Gastrocnemius medialis (tissue), 4 donors: ENCODE data around the gene TSEN2. TPM values are rescaled to one million over a fixed set of nuclear protein-coding genes. Genes with fewer than 3 reads are reported as not detected.
"Not testable (repeated sequence)": the region's sequence is repeated elsewhere in the genome, so short reads cannot be mapped to it uniquely, and the experiment has no call there.

ENCODE experiments used
- ATAC-seq, 2 donors: fragments of 150-250 bp; one replicate each; pipeline ENCODE4 v1.9.1; 2016
- DNase-seq, 2 donors: peaks; one replicate each; pipeline ENCODE4 v3.0.0-alpha.2; 2019
- H3K27ac ChIP-seq, 4 donors: fragments of 200-600 bp; sonication (generic); 1 replicate in 1 of 4; 2 replicates in 3 of 4; pipeline ENCODE4 v1.5.1; 2016 to 2018; ENCODE audit warnings: mild to moderate bottlenecking in 2 of 4, moderate library complexity in 1 of 4
- H3K27me3 ChIP-seq, 3 donors: fragments of 200-600 bp; sonication (generic) in 2 of 3; 1 replicate in 1 of 3; 2 replicates in 2 of 3; pipeline versions ENCODE4 v1.5.1 to v1.6.0; 2016 to 2019; ENCODE audit warnings: mild to moderate bottlenecking in 1 of 3, moderate library complexity in 1 of 3
- H3K36me3 ChIP-seq, 2 donors: fragments of 200-600 bp; sonication (generic) in 1 of 2; one replicate each; pipeline ENCODE4 v1.5.1; 2017 to 2018
- H3K4me1 ChIP-seq, 2 donors: fragments of 200-600 bp; sonication (generic) in 1 of 2; one replicate each; pipeline ENCODE4 v1.5.1; 2016 to 2017; ENCODE audit warnings: mild to moderate bottlenecking in 2 of 2
- H3K4me3 ChIP-seq, 4 donors: fragments of 200-600 bp; sonication (generic) in 3 of 4; 1 replicate in 1 of 4; 2 replicates in 3 of 4; pipeline ENCODE4 v1.5.1; 2016 to 2019; ENCODE audit warnings: mild to moderate bottlenecking in 2 of 4
- H3K9me3 ChIP-seq, 3 donors: fragments of 200-600 bp; sonication (generic) in 2 of 3; 1 replicate in 1 of 3; 2 replicates in 2 of 3; pipeline ENCODE4 v1.5.1; 2016 to 2019
- POLR2A ChIP-seq, 2 donors: fragments of 450-650 bp; IDR thresholded peaks; one replicate each; pipeline ENCODE4 v1.6.1; 2017; ENCODE audit warnings: antibody characterized with exemption in 2 of 2, mild to moderate bottlenecking in 2 of 2, moderate library complexity in 2 of 2
- in situ Hi-C, 4 donors: fragments of 200-750 bp; cut with MboI; loops; one replicate each; pipeline versions ENCODE4 v1.15.0 to v1.8.0; 2017; ENCODE audit warnings: low sequenced_read_pairs in 4 of 4
- intact Hi-C: fragments of 100-400 bp; cut with DNase I; formaldehyde crosslinking; loops from one replicate; pipeline ENCODE4 v1.15.1; 2023; ENCODE audit warnings: low total_unique reads
- total RNA-seq, 4 donors: library from RNA; depleted of rRNA; stranded (reverse); fragments of >200 nt; gene quantifications; one replicate each; pipeline versions ENCODE4 v1.1.0 to v1.2.3, GENCODE V29; 2016
- TF ChIP-seq, protein P1 (sequence below), 5 experiments: fragments of 450-650 bp in 3 of 5; fragments of 200-600 bp in 2 of 5; sonication (generic) in 2 of 5; IDR thresholded peaks in 4 of 5; conservative IDR thresholded peaks in 1 of 5; 1 replicate in 4 of 5; 2 replicates in 1 of 5; pipeline ENCODE4 v1.5.1; 2016 to 2019; ENCODE audit warnings: antibody characterized with exemption in 5 of 5, mild to moderate bottlenecking in 3 of 5, moderate library complexity in 3 of 5

TSEN2 gene
- total RNA-seq, 4 donors from 2014 or later = 10.7 to 19.5 (median 12.0) TPM

DNA sequence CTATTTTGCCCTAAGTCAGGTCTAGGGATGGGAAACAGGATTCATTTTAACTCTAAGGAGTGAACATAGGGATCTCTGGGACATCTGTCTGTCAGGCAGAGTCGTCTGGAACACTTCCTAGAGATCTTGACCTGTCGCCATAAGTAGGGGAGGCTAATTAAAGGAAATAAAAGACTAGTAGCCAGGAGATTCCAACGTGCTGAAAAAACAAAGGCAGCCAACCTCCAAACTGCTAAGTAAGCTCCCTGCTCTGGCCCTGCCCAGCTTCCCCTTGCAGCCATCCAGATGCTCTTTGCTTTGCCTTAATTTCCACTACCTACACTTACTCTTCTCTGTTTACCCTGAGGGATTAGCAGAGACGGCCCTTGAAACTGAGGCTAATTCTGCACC, 18.4 kb upstream of the TSEN2 start:
- intact Hi-C loops = no loop called here
- H3K4me3 ChIP-seq = no peak overlapping the region
- ATAC-seq = no peak
- H3K4me1 ChIP-seq = peaks cover 0 to 8% of the 10 kb centered on the region in 2 donors
- H3K36me3 ChIP-seq = no peaks in the 10 kb centered on the region
- DNase-seq = no peak
- in situ Hi-C loops = no loop called here
- TF ChIP-seq POLR2A (IDR thresholded peaks at IDR 0.05) = no peak
- no peak overlapping the region for H3K27ac ChIP-seq
- H3K9me3 ChIP-seq = no peaks in the 10 kb centered on the region
- no peaks in the 10 kb centered on the region for H3K27me3 ChIP-seq

DNA sequence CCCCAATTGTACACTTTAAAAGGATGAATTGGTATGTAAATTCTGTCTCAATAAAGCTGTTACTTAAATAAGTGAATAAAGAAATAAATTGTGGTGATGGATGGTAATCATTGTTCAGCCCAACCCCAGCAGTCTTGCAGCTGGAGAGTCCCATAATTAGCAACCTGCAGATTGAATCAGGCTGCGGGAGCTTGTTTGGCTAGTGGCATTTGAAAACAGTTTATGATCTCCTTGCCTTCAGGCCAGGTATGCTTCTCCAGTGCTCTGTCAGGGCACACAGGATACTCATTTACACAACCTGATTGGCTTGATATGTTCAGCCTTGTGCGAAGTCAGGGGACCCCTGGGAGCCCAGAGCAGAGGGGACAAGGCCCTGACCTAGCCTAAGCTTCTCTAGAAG, 16.5 kb upstream of the TSEN2 start:
- DNase-seq (no peak), ATAC-seq (no peak)
- Histone ChIP-seq H3K9me3 (no peaks in the 10 kb centered on the region), H3K27ac (no peak overlapping the region), H3K36me3 (no peaks in the 10 kb centered on the region), H3K4me3 (no peak overlapping the region), H3K27me3 (no peaks in the 10 kb centered on the region), H3K4me1 (no peaks in the 10 kb centered on the region)
- in situ Hi-C loops (no loop called here), intact Hi-C loops (no loop called here)
- TF ChIP-seq, protein P1, sequence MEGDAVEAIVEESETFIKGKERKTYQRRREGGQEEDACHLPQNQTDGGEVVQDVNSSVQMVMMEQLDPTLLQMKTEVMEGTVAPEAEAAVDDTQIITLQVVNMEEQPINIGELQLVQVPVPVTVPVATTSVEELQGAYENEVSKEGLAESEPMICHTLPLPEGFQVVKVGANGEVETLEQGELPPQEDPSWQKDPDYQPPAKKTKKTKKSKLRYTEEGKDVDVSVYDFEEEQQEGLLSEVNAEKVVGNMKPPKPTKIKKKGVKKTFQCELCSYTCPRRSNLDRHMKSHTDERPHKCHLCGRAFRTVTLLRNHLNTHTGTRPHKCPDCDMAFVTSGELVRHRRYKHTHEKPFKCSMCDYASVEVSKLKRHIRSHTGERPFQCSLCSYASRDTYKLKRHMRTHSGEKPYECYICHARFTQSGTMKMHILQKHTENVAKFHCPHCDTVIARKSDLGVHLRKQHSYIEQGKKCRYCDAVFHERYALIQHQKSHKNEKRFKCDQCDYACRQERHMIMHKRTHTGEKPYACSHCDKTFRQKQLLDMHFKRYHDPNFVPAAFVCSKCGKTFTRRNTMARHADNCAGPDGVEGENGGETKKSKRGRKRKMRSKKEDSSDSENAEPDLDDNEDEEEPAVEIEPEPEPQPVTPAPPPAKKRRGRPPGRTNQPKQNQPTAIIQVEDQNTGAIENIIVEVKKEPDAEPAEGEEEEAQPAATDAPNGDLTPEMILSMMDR (IDR thresholded peaks at IDR 0.05 in 4 of 5, conservative IDR thresholded peaks at IDR 0.05 in 1 of 5) = no peak
- no peak for TF ChIP-seq POLR2A (IDR thresholded peaks at IDR 0.05)

DNA sequence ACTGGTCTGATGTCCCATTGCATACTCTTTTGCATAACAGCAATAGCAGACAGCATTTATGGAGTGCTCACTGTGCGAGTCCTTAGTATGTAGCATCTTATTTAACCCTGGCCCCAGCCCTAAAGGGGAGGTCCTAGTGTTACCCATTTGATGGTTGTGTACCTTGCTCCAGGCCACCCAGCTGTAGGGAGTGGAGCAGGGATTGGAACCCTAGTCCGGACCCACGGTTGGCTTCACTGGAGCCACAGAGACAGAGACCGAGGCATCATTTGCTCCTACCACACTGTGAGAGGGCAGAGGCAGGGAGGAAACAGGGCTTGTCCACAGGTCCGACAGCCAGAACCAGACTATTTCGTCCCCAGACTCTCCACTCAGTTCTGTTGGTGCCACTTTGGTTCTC, 16.0 kb upstream of the TSEN2 start:
- H3K36me3 ChIP-seq = no peaks in the 10 kb centered on the region
- DNase-seq = no peak
- no peak overlapping the region for H3K27ac ChIP-seq
- in situ Hi-C loops = no loop called here
- TF ChIP-seq, protein P1 (IDR thresholded peaks at IDR 0.05 in 4 of 5, conservative IDR thresholded peaks at IDR 0.05 in 1 of 5) = no peak
- no peak for TF ChIP-seq POLR2A (IDR thresholded peaks at IDR 0.05)
- H3K4me1 ChIP-seq = no peaks in the 10 kb centered on the region
- ATAC-seq = no peak
- H3K4me3 ChIP-seq = no peak overlapping the region
- H3K9me3 ChIP-seq = no peaks in the 10 kb centered on the region
- intact Hi-C loops = no loop called here
- H3K27me3 ChIP-seq = no peaks in the 10 kb centered on the region

DNA sequence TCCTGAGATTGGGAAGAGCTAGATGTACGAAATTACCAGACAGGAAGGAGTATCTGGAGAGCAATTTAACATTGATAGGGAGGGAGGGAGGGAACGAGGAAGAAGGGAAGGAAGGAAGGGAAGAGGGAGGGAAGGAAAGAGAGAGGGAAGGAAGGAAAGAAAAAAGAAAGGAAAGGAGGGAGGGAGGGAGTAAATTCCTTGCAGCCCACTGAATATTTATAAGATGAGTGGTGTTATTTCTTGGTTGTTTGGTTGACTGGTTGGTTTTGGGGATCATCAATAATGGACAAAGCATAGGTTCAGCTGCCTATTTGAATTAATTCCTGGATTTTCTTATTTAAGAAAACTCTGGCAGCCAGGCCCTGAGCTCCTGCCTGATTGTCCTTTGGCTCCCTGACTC, 15.5 kb upstream of the TSEN2 start:
- Histone ChIP-seq H3K4me3 (no peak overlapping the region), H3K9me3 (no peaks in the 10 kb centered on the region), H3K27ac (no peak overlapping the region), H3K27me3 (no peaks in the 10 kb centered on the region), H3K4me1 (no peaks in the 10 kb centered on the region), H3K36me3 (no peaks in the 10 kb centered on the region)
- ATAC-seq = no peak
- TF ChIP-seq POLR2A (IDR thresholded peaks at IDR 0.05) = no peak
- TF ChIP-seq, protein P1 (IDR thresholded peaks at IDR 0.05 in 4 of 5, conservative IDR thresholded peaks at IDR 0.05 in 1 of 5) = no peak
- DNase-seq = no peak
- in situ Hi-C loops (no loop called here), intact Hi-C loops (no loop called here)

DNA sequence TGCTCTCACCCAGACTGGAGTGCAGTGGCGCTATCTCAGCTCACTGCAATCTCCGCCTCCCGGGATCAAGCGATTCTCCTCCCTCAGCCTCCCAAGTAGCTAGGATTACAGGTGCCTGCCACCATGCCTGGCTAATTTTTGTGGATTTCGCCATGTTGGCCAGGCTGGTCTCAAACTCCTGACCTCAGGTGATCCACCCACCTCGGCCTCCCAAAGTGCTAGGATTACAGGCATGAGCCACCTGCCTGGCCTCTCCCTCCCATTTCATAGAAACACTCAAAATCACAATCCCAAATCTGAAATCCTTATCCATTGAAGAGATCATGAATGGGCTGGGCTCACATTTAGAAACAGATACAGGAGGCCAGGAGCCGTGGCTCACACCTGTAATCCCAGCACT, 15.1 kb upstream of the TSEN2 start:
- H3K4me3 ChIP-seq, DNase-seq, intact Hi-C loops, in situ Hi-C loops, H3K27ac ChIP-seq, H3K4me1 ChIP-seq, H3K36me3 ChIP-seq, H3K27me3 ChIP-seq, ATAC-seq, H3K9me3 ChIP-seq: not testable (repeated sequence)

DNA sequence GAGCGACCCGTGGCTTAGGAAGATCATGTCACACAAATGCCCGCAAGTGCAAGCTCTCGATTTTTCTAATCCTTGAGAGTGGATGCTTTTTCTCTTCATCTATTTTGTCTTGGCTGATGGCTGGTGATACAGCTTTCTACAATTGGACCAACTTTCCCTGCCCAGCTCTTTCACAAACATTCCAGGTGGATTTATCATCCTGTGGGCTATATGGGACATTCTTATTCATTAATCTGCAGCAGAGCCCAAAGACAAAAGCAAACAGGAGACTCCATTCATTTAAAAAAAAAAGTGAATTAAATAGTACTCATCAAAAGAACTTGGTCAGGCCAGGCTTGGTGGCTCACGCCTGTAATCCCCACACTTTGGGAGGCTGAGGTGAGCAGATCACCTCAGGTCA, 14.2 kb upstream of the TSEN2 start:
- no peak for DNase-seq
- Histone ChIP-seq H3K4me3 (no peak overlapping the region), H3K36me3 (no peaks in the 10 kb centered on the region), H3K27ac (no peak overlapping the region), H3K9me3 (no peaks in the 10 kb centered on the region), H3K4me1 (no peaks in the 10 kb centered on the region), H3K27me3 (no peaks in the 10 kb centered on the region)
- intact Hi-C loops = no loop called here
- ATAC-seq = no peak
- no peak for TF ChIP-seq POLR2A (IDR thresholded peaks at IDR 0.05)
- TF ChIP-seq, protein P1 (IDR thresholded peaks at IDR 0.05 in 4 of 5, conservative IDR thresholded peaks at IDR 0.05 in 1 of 5) = no peak
- in situ Hi-C loops = loop anchor here in 2 of 4 donors (10.0 kb wide), 2 partner anchors 285 to 335 kb away; no protein-coding TSS in a partner anchor
